GM21390 (cell line): Measurements from ENCODE around the gene TMEM120B.

Source experiments
- ATAC-seq: cut with Tn5 transposase; IDR thresholded peaks from one replicate; pipeline ENCODE4 v1.9.1; 2021; ENCODE audit not compliant: unreplicated experiment

Gene TMEM120B

DNA sequence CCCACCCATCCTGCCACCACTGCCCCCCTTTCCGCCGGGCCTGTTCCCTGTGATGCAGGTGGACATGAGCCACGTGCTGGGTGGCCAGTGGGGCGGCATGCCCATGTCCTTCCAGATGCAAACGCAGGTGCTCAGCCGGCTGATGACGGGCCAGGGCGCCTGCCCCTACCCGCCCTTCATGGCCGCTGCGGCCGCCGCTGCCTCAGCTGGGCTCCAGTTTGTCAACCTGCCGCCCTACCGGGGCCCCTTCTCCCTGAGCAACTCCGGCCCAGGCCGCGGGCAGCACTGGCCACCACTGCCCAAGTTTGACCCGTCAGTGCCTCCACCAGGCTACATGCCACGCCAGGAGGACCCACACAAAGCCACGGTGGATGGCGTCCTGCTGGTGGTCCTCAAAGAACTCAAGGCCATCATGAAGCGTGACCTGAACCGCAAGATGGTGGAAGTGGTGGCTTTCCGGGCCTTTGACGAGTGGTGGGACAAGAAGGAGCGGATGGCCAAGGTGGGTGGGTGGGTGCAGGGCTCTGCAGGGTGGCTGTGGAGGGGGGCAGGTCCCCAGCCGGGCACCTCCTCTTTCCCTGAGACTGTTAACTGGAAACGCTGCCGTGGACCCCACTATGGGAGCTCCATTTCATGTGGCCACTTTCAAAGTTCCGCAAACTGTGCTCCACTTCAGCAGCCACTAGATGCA lies 102.0 kb downstream of the TMEM120B start:
- ATAC-seq, result no peak

DNA sequence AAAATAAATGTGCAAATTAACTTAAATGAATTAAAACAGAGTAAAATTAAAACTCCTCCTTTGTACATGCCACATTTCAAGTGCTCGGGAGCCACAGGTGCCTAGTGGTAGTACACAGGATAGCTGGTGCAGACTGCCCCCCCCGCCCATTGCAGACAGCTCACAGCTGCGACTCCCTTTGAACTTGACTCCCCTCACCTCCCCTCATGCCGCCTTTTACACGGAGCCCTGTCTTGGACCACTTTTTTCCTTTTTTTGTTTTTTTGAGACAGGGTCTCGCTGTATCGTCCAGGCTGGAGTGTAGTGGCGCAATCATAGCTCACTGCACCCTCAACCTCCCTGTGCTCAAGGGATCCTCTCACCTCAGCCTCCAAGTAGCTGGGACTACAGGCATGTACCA lies 102.7 kb downstream of the TMEM120B start:
- no peak for ATAC-seq

DNA sequence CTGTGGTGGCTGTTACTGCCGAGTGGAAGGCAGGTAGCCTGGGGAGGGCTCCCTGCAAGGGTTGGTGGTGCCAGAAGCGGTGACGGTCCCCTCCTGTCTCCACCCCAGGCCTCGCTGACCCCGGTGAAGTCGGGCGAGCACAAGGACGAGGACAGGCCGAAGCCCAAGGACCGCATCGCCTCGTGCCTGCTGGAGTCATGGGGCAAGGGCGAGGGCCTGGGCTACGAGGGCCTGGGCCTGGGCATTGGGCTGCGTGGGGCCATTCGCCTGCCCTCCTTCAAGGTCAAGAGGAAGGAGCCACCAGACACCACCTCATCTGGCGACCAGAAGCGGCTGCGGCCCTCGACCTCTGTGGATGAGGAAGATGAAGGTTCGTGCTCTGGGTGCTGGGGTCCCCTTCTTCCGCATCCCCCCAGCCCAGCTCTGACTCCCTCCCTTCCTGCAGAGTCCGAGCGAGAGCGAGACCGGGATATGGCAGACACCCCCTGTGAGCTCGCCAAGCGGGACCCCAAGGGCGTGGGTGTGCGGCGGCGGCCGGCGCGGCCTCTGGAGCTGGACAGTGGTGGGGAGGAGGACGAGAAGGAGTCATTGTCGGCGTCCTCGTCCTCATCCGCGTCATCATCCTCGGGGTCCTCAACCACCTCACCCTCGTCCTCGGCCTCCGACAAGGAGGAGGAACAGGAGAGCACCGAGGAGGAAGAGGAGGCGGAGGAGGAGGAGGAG lies 104.5 kb downstream of the TMEM120B start:
- ATAC-seq, result no peak

- no peak for ATAC-seq
These were observed 105.1 kb downstream of the TMEM120B start for GRCh38 chr12:121817648-121818043.

- no peak for ATAC-seq
These were observed 106.8 kb downstream of the TMEM120B start for GRCh38 chr12:121819212-121819949.

GRCh38 chr12:121820056-121820455 lies 107.5 kb downstream of the TMEM120B start:
- no peak for ATAC-seq

GRCh38 chr12:121822393-121823100 lies 110.0 kb downstream of the TMEM120B start:
- no peak for ATAC-seq

DNA sequence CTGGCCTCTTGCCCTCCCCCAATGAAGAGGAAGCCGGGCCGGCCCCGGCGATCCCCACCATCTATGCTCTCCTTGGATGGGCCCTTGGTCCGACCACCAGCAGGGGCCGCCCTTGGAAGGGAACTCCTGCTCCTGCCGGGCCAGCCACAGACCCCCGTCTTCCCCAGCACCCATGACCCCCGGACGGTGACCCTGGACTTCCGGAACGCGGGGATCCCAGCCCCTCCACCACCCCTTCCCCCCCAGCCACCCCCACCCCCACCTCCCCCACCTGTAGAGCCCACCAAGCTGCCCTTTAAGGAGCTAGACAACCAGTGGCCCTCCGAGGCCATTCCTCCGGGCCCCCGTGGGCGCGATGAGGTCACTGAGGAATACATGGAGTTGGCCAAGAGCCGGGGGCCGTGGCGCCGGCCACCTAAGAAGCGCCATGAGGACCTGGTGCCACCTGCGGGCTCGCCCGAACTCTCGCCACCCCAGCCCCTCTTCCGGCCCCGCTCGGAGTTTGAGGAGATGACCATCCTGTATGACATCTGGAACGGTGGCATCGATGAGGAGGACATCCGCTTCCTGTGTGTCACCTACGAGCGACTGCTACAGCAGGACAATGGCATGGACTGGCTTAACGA lies 110.7 kb downstream of the TMEM120B start:
- no peak for ATAC-seq

DNA sequence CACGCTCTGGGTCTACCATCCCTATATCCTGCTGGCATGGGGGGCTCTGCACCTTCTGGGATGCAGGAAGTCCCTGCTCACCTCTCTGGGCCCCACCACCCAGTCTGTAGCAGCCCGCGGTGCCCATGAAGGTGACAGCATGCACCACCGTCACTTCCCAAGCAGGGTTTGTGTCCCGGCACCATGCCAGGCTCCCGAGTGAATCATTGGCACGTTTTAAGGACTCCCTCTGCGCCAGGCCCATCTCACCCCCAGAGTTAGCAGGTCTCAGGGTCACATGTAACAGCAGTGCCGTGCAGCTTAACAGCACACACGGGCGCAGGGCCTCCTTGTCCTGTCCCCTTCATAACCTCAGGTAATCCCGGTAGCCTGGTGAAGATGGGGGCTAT lies 111.2 kb downstream of the TMEM120B start:
- ATAC-seq, result no peak

- no peak for ATAC-seq
These were observed 112.5 kb downstream of the TMEM120B start for GRCh38 chr12:121825041-121825523.

DNA sequence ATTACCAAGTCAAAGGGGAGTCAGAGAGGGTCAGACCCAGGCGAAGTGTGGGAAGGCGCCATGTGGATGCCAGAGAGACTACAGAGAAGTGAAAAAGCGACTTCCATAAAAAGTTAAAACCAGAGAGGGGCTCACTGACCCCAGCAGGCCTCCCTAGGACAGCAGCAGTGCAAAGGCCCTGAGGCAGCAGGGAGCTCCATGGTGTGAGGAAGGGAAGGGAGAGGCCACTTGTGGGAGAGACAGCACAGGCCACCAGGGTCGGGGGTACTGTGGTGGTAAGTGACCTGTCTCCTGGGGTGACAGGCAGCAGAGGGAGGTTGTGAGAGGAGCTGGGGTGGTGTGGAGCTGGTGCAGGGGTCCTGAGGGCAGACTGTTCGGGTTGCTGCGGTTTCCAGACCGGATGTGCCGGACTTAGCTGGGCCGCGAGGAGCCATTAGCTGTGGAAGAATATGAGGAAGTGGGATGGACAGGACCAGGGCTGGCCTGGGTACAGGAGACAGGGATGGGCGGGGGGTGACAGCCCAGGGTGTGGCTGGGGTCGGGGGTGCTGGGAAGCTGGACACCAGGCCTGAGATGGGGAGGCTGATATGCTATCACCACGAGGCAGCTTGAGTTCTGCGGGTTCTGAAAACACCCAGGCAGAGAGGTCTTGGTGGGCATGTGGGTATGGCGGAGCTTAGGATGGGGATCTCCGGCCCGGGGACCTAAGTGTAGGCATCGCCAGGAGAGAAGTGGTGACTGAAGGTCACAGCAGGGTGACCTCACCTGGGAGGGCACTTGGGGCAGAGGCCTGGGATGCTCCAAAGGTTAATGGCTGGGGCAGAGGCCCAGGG lies 114.0 kb downstream of the TMEM120B start:
- no peak for ATAC-seq

- ATAC-seq, result no peak
These were observed 115.0 kb downstream of the TMEM120B start for GRCh38 chr12:121827351-121828099.

- no peak for ATAC-seq
These were observed 115.8 kb downstream of the TMEM120B start for GRCh38 chr12:121828306-121828705.

GRCh38 chr12:121828826-121829225 lies 116.3 kb downstream of the TMEM120B start:
- no peak for ATAC-seq

GRCh38 chr12:121829250-121829918 lies 116.8 kb downstream of the TMEM120B start:
- ATAC-seq, result no peak

GRCh38 chr12:121830134-121830533 lies 117.6 kb downstream of the TMEM120B start:
- ATAC-seq, result no peak

- no peak for ATAC-seq
These were observed 118.2 kb downstream of the TMEM120B start for GRCh38 chr12:121830588-121831265.
